ENCODE results near the gene SPTLC3.

SPTLC3 gene

DNA sequence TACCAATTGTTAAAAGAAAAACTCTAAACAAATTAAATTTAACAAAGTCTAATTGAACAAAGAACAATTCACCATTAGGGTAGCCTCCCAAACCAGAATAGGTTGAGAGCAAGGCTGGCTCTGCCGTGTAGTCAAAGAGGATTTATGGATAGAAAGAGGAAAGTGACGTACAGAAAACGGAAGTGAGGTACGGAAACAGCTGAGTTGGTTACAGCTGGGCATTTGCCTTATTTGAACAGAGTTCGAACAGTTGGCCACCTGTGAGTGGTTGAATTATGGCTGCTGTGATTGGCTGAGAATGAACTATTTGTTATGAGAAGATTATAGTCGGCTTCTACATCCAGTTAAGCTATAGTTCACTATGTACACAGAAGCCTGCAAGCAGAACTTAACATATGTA, 193.8 kb downstream of the SPTLC3 start:
- DNase-seq: no peak

- DNase-seq: no peak
Observed at GRCh38 chr20:13205425-13205824, 196.7 kb downstream of the SPTLC3 start.

DNA sequence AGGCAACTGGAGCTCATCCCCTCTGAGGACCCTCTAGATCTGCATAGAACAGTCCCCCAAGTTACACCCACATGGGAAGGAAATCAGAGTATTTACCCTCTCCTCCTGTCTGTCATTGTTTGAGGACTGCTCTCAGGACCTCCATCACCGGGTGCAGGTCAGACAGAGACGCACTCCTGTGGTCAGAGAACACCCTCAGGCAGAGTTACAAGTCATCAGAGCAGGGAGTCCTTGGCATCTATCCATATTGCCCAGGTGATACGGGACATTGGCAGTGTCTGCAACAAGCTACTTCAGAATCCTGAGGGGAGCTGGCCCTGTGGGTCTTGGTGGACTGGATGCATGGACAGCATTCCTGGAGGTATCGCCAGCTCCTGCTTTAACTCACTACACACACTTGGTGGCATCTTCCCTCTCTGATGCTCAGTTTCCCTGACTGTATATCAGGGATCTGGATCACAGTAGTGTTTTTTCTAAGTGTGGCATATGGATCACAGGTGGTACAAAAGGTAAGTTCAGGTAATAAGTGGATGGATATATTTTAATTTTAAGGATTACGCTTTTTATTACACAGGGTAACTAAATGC, 197.2 kb downstream of the SPTLC3 start:
- DNase-seq: no peak

DNA sequence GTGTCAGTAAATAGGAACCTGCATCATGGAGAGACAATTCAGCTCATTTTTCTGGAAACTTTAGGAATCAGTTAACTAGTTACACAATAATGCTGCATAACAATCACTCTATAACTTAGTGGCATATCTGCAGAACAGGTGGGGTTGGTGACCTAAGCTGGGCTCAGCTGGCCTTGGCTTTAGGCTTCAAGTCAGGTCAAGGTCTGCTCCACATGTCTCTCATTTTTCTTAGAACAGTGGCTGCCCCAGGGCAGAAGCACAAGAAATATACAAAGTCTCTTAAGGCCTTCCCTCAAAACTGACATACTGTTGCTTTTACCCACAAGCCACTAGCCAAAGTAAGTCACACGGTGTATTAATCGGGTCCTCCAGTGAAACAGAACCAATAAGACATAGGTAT, 198.2 kb downstream of the SPTLC3 start:
- DNase-seq: no peak

DNA sequence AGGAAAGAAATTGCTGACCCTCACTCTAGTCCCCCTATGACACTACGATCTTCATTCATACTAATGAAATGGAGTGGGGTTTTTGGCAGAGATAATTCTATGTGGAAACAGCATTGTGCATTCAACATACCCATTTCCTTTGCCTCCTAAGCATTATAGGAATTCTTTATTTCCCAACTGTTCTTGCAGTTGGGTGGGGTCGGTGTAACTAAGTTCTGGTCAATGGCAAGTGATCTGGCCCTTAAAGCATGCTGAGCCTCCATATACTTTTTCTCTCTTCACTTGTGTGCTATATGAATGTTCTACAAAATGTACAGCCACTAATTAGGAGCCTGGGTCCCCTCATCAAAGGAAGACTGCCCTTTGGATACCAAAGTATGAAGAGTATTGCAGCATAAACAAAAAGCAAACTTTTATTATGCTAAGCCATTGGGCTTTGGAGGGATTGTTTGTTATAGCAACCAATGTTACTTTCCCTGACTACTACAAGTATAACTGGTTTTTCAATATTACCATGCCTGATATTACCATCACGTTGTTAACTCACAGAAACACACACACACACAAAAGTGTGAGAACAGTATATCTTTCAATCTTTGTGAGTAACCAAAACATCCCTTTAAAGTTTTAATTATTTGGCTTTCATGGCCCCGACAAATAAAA, 203.3 kb downstream of the SPTLC3 start:
- DNase-seq: no peak

GRCh38 chr20:13212750-13213149, 204.0 kb downstream of the SPTLC3 start:
- DNase-seq: peak; percentile 70

DNA sequence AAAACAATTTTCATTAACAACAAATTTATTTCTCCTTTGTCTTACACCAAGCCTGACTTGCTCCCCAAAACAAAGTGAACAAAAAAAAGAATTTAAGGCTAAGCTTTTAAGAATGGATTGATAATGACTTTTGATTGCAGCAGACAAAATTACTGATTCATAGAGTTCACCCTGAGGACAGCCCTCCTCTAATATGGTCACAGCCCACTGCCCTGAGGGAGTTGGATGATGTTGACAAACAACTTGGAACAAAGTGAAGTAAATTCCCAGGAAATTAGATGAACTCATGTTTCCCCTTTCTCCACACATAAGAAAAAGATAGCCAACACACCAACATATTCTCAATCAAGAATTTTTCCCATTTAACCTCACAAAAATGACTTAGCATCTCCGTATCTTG, 204.6 kb downstream of the SPTLC3 start:
- no peak for DNase-seq

GRCh38 chr20:13216533-13216932, 207.8 kb downstream of the SPTLC3 start:
- no peak for DNase-seq

Data from fibroblast of skin of abdomen (primary cell).